AG04450 (cell line): ENCODE data around the gene NANOGP8. TPM values are rescaled to one million over a fixed set of nuclear protein-coding genes. Genes with fewer than 3 reads are reported as not detected.

Experiments
- CTCF ChIA-PET: fragments of 300-600, 350-600 bp; formaldehyde crosslinking; extraction: SDS; loops from one replicate; lab custom pipeline; 2022; ENCODE audit warnings: antibody characterized with exemption, inconsistent platforms; lab: Charles Lee
- POLR2A ChIA-PET: fragments of 350-600 bp; formaldehyde crosslinking; extraction: SDS; loops from one replicate; lab custom pipeline; 2021; ENCODE audit warnings: antibody characterized with exemption, inconsistent platforms; lab: Yijun Ruan, JAX
- DNase-seq: peaks from one replicate; pipeline ENCODE4 v3.0.0-alpha.2; 2011; ENCODE audit warnings: low read depth, low spot score
- H3K27ac ChIP-seq: one replicate; pipeline ENCODE4 v1.5.1; 2012; ENCODE audit warnings: low read depth, low read length, control low read depth
- H3K27me3 ChIP-seq: one replicate; pipeline ENCODE4 v1.6.0; 2012; ENCODE audit warnings: low read length; ENCODE audit not compliant: control insufficient read depth, insufficient read depth
- H3K4me3 ChIP-seq: 2 replicates; pipeline ENCODE4 v1.5.1; 2011; ENCODE audit warnings: mild to moderate bottlenecking, low read depth, low read length, control low read depth
- H3K9me3 ChIP-seq: 2 replicates; pipeline ENCODE4 v1.5.1; 2012; ENCODE audit warnings: low read length; ENCODE audit not compliant: control insufficient read depth, insufficient read depth
- CTCF ChIP-seq: IDR thresholded peaks from 2 replicates; pipeline ENCODE4 v1.5.1; 2011; ENCODE audit warnings: low read depth, low read length, control low read depth, inconsistent platforms
- polyA plus RNA-seq: library from polyadenylated mRNA; depleted of rRNA; stranded (reverse); fragments of >200 nt; gene quantifications from 2 replicates; pipeline ENCODE4 v1.2.3, GENCODE V29; 2011

NANOGP8 gene
- polyA plus RNA-seq, 1 experiment: 0.11 TPM

- H3K4me3 ChIP-seq: no peak overlapping the region
- no peaks in the 10 kb centered on the region for H3K27me3 ChIP-seq
- ChIA-PET CTCF (interaction anchor here (1.0 to 5.3 kb wide), 3 partner anchors 209 to 658 kb away, joined by 3 to 71 read pairs (median 51); no protein-coding TSS in a partner anchor), POLR2A (no interaction called here)
- no peak overlapping the region for H3K27ac ChIP-seq
- no peak for TF ChIP-seq CTCF
- H3K9me3 ChIP-seq: peaks cover 16% of the 10 kb centered on the region
- DNase-seq: no peak
Observed at GRCh38 chr15:35080226-35080625, 4.9 kb downstream of the NANOGP8 start.

- CTCF ChIA-PET: interaction anchor here (0.6 to 5.3 kb wide), 24 partner anchors 9 to 1942 kb away, joined by 3 to 71 read pairs (median 3); no protein-coding TSS in a partner anchor
- POLR2A ChIA-PET: no interaction called here
- TF ChIP-seq CTCF: peak; percentile 83
- Histone ChIP-seq H3K4me3 (no peak overlapping the region), H3K27ac (no peak overlapping the region), H3K27me3 (no peaks in the 10 kb centered on the region), H3K9me3 (peaks cover 16% of the 10 kb centered on the region)
- peak; percentile 44 for DNase-seq
Observed at GRCh38 chr15:35078221-35078915, 6.7 kb downstream of the NANOGP8 start.

GRCh38 chr15:35071106-35071505 lies 14.0 kb downstream of the NANOGP8 start:
- H3K9me3 ChIP-seq: no peaks in the 10 kb centered on the region; the same call in 1 of the 2 replicates
- ChIA-PET CTCF (interaction anchor here (1.2 kb wide), 1 partner anchor 373 kb away, joined by 5 read pairs; no protein-coding TSS in a partner anchor), POLR2A (interaction anchor here (0.6 kb wide), 1 partner anchor 11 kb away, joined by 3 read pairs; no protein-coding TSS in a partner anchor)
- H3K27ac ChIP-seq: no peak overlapping the region
- DNase-seq: no peak
- no peaks in the 10 kb centered on the region for H3K27me3 ChIP-seq
- H3K4me3 ChIP-seq: no peak overlapping the region
- no peak for TF ChIP-seq CTCF

- no peaks in the 10 kb centered on the region; the same call in 1 of the 2 replicates for H3K9me3 ChIP-seq
- TF ChIP-seq CTCF: no peak
- ChIA-PET POLR2A (no interaction called here), CTCF (interaction anchor here (0.7 kb wide), 2 partner anchors 10 to 37 kb away, joined by 3 read pairs; no protein-coding TSS in a partner anchor)
- H3K27me3 ChIP-seq: no peaks in the 10 kb centered on the region
- H3K27ac ChIP-seq: no peak overlapping the region
- no peak overlapping the region for H3K4me3 ChIP-seq
- DNase-seq: no peak
Observed at GRCh38 chr15:35068846-35069475, 16.1 kb downstream of the NANOGP8 start.
